Heart left ventricle (tissue), 13 donors: ENCODE measurements around the gene TIAL1.

Experiments
- POLR2A ChIP-seq, 2 donors: fragments of 450-650 bp; IDR thresholded peaks; one replicate each; pipeline ENCODE4 v1.6.1; 2017; ENCODE audit warnings: antibody characterized with exemption in 2 of 2, mild to moderate bottlenecking in 2 of 2, moderate library complexity in 2 of 2
- TF ChIP-seq, protein P1 (sequence below), 12 donors: fragments of 200-600 bp; sonication (generic) in 4 of 12; IDR thresholded peaks; one replicate each; pipeline versions ENCODE4 v1.5.0 to v1.8.0; 2018 to 2022; ENCODE audit warnings: antibody characterized with exemption in 12 of 12, mild to moderate bottlenecking in 5 of 12
- donor health status: ischemic (EF 13 %, LVEDD 7.1; RV severe dilation, severe dysfunction).
- donor health status: DM: no; HTN: yes; CAD: no.
- donor health status: DM: no; HTN: no; CAD: no.
- donor health status: ischemic (EF 25% LVEDD 6.9; RV normal size, moderate dysfunction).
- donor health status: ischemic (EF 25% LVEDD 5.7; RV mildly dilated, moderate dysfunction).
- donor health status: ischemic (EF 35%, LVEDD 5.7; RV mildly dilated, moderate dysfunction).
- donor health status: nonischemic (EF 11% LVEDD 7.7; RV severe dilation, severe dysfunction).
- donor health status: DM: yes; HTN: yes; CAD: no.
- donor health status: PGD.
- donor health status: ischemic (EF 29% LVEDD 5.4; RV normal size, mild dysfunction).
- donor health status: nonischemic (EF 23%, LVEDD 6.1; RV moderate dilation, normal function).

DNA sequence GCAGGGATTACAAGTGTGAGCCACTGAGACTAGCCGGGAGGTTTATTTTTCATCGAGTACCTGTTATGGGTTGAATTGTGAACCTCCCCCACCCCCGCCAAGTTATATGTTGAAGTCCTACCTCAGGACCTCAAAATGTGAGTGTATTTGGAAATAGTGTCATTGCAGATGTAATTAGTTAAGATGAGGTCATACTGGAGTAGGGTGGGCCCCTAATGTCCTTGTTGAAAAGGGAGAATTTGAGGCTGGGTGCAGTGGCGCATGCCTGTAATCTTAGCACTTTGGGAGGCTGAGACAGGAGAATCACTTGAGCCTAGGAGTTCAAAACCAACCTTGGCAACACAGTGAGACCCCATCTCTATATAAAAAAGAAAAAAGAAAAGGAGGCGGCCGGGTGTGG is 43.6 kb upstream of the TIAL1 start:
- TF ChIP-seq, protein P1, sequence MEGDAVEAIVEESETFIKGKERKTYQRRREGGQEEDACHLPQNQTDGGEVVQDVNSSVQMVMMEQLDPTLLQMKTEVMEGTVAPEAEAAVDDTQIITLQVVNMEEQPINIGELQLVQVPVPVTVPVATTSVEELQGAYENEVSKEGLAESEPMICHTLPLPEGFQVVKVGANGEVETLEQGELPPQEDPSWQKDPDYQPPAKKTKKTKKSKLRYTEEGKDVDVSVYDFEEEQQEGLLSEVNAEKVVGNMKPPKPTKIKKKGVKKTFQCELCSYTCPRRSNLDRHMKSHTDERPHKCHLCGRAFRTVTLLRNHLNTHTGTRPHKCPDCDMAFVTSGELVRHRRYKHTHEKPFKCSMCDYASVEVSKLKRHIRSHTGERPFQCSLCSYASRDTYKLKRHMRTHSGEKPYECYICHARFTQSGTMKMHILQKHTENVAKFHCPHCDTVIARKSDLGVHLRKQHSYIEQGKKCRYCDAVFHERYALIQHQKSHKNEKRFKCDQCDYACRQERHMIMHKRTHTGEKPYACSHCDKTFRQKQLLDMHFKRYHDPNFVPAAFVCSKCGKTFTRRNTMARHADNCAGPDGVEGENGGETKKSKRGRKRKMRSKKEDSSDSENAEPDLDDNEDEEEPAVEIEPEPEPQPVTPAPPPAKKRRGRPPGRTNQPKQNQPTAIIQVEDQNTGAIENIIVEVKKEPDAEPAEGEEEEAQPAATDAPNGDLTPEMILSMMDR (IDR thresholded peaks at IDR 0.05), result no peak
- TF ChIP-seq POLR2A (IDR thresholded peaks at IDR 0.05), result no peak
